ENCODE results near the gene AMY1B.
"Not testable (repeated sequence)": the region's sequence is repeated elsewhere in the genome, so short reads cannot be mapped to it uniquely, and the experiment has no call there.

AMY1B gene

GRCh38 chr1:103696110-103696509, at the start of gene AMY1B:
Gene AMY1B (minus strand): TSS chr1:103696210. CDS start chr1:103695639, 571 bp downstream.
- not testable (repeated sequence) for DNase-seq

GRCh38 chr1:103745040-103745439, 49.0 kb upstream of the AMY1B start:
- DNase-seq: not testable (repeated sequence)

- not testable (repeated sequence) for DNase-seq
Measured at GRCh38 chr1:103744449-103744848, 48.4 kb upstream of the AMY1B start.

DNA sequence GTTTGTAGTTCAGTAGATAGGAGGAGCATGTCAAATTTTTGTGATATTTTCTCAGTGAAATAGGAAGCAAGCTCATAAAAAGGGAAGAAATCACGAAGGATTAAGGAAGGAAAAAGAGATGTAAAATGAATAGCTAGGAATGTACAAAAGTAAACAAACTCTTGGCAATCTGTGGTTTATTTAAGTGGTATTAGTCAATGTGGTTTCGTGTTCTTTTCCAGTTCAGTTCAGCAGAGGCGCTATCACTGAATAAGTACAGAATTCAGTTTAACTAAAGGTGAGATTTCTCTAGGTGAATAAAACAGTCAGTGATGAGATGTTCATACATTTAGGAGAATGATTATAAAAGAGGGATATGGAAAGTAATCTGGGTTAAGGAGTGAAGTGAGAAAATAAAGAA, 42.0 kb upstream of the AMY1B start:
- not testable (repeated sequence) for DNase-seq

- not testable (repeated sequence) for DNase-seq
Measured at GRCh38 chr1:103735334-103735733, 39.3 kb upstream of the AMY1B start.

DNA sequence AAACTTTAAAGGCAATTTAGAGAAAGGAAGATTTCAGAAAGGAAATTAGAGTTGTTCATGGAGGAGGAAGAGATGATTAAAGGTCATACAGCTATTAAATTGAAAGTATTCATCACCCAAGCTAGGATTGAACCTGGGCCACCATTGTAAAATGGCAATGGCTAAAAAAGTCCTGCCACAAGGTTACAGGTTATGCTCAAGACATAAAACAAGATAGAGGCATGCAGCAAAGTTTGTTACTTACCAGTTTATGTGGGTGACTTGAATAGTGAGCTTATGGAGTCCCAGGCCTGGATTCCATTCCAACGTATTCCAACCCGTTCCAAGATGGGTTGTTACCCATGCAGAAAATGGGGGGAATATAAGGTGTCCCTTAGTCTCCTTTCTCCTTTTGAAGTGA, 25.5 kb upstream of the AMY1B start:
- not testable (repeated sequence) for DNase-seq

DNA sequence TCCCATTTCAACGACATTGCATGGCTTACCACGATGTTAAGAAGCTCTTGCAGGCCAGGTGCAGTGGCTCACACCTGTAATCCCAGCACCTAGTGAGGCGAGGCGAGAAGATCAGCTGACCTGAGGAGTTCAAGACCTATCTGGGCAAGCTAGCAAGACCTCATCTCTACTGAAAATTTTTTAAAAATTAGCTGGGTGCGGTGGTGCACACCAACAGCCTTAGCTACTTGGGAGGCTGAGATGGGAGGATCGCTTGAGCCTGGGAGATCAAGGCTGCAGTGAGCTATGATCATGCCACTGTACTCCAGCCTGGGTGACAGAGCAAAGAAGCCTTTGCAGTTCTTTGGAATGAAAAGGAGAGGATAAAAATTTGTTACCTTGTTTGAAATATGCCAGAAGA, 21.4 kb upstream of the AMY1B start:
- not testable (repeated sequence) for DNase-seq

DNA sequence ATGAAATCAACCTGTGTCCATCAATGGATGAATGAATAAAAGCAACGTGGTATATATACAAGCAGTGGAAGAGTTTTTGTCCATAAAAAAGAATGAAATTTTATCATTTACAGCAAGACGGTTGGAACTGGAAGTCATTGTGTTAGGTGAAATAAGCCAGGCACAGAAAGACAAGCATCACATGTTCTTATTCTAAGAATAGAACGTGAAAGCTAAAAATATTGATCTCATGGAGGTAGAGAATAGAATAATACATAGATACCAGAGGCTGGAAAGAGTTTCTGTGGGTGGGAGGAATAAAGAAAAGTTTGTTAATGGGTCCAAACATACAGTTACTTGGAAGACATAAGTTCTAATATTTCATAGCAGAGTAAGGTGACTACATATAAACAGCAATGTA, 14.4 kb upstream of the AMY1B start:
- DNase-seq: not testable (repeated sequence)

DNA sequence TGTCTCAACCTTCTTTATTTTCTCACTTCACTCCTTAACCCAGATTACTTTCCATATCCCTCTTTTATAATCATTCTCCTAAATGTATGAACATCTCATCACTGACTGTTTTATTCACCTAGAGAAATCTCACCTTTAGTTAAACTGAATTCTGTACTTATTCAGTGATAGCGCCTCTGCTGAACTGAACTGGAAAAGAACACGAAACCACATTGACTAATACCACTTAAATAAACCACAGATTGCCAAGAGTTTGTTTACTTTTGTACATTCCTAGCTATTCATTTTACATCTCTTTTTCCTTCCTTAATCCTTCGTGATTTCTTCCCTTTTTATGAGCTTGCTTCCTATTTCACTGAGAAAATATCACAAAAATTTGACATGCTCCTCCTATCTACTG, 11.7 kb upstream of the AMY1B start:
- not testable (repeated sequence) for DNase-seq

- DNase-seq: not testable (repeated sequence)
Measured at GRCh38 chr1:103701256-103701655, 5.2 kb upstream of the AMY1B start.

GRCh38 chr1:103700669-103701068, 4.7 kb upstream of the AMY1B start:
- DNase-seq: not testable (repeated sequence)

GRCh38 chr1:103697430-103697829, 1.4 kb upstream of the AMY1B start:
- DNase-seq: not testable (repeated sequence)

- not testable (repeated sequence) for DNase-seq
Measured at GRCh38 chr1:103676335-103676734, 19.7 kb downstream of the AMY1B start.

GRCh38 chr1:103655460-103655859, 40.5 kb downstream of the AMY1B start, which contains the start of gene AMY1A:
Gene AMY1A (plus strand): TSS chr1:103655760. CDS start chr1:103656331, 571 bp downstream.
- DNase-seq: not testable (repeated sequence)

- not testable (repeated sequence) for DNase-seq
Measured at GRCh38 chr1:103654133-103654532, 41.9 kb downstream of the AMY1B start.

- not testable (repeated sequence) for DNase-seq
Measured at GRCh38 chr1:103650889-103651288, 45.1 kb downstream of the AMY1B start.

DNA sequence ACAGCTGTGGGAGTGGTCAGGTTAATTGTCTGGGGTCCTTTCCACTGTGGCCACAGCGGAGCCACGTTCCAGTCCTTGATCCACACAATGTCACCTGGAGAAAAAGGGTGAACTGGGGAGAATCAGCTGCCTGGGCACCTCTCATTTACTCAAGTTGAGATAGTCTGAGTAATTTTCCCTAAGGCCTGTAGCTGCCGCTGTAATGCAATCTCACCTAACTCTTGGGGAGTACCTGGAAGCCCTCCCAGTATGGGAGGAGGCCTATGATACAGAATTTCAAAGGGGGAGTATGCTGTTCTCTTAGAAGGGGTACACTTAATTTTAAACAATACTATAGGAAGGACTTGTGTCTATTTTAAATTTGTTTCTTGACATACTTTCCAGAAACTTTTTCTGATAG, 45.7 kb downstream of the AMY1B start:
- not testable (repeated sequence) for DNase-seq

- DNase-seq: not testable (repeated sequence)
Measured at GRCh38 chr1:103643908-103644307, 52.1 kb downstream of the AMY1B start.

DNA sequence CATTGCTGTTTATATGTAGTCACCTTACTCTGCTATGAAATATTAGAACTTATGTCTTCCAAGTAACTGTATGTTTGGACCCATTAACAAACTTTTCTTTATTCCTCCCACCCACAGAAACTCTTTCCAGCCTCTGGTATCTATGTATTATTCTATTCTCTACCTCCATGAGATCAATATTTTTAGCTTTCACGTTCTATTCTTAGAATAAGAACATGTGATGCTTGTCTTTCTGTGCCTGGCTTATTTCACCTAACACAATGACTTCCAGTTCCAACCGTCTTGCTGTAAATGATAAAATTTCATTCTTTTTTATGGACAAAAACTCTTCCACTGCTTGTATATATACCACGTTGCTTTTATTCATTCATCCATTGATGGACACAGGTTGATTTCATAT, 54.8 kb downstream of the AMY1B start:
- not testable (repeated sequence) for DNase-seq
